Bronchial epithelial cell (primary cell): ENCODE results near the gene MGMT. TPM values are rescaled to one million over a fixed set of nuclear protein-coding genes. Genes with fewer than 3 reads are reported as not detected.

Experiments used
- DNase-seq: peaks from one replicate; pipeline ENCODE4 v3.0.0-alpha.2; 2010; ENCODE audit warnings: low read depth
- FAIRE-seq: peaks from 2 replicates; lab custom pipeline; 2011; peaks lifted over from hg19 to GRCh38; lab: Jason Lieb, UNC
- H3K27me3 ChIP-seq: 2 replicates; pipeline ENCODE4 v1.5.1; 2011; ENCODE audit warnings: low read length; ENCODE audit not compliant: control insufficient read depth, insufficient read depth
- H3K36me3 ChIP-seq: 2 replicates; pipeline ENCODE4 v1.5.1; 2011; ENCODE audit warnings: low read length; ENCODE audit not compliant: control insufficient read depth, insufficient read depth
- H3K4me3 ChIP-seq: 2 replicates; pipeline ENCODE4 v1.5.1; 2011; ENCODE audit warnings: mild to moderate bottlenecking, low read depth, low read length, control low read depth
- CTCF ChIP-seq: IDR thresholded peaks from 2 replicates; pipeline ENCODE4 v1.5.1; 2011; ENCODE audit warnings: mild to moderate bottlenecking, moderate library complexity, low read length, control low read depth, inconsistent platforms; ENCODE audit not compliant: insufficient read depth, severe bottlenecking
- total RNA-seq: library from RNA; depleted of rRNA; stranded (reverse); fragments of >200 nt; gene quantifications from 2 replicates; pipeline ENCODE4 v1.2.1, GENCODE V29; 2014

The MGMT gene
- total RNA-seq, 1 donor from 2014 or later: 19.7 TPM

DNA sequence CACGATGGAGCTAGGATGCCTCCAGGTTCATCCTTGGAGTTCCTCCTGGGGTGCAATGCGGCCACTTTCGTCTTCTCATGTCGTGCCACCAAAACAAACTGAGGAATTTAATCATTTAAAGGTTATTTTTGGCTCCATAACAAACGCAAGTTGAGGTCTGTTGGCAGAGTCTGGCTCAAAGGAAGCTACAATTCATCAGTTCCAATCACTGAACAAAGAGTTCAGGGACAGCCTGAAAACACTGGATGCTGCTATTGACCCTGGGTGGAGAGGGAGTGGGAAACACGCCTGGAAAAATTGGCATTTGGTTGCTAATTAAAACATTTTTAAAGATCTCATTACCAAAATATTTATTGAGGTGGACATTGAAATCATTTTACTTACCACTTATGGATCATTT is 11.4 kb upstream of the MGMT start:
- TF ChIP-seq CTCF: no peak
- Histone ChIP-seq H3K36me3 (no peaks in the 10 kb centered on the region), H3K4me3 (no peak overlapping the region), H3K27me3 (no peaks in the 10 kb centered on the region)
- DNase-seq (no peak), FAIRE-seq (no peak)

DNA sequence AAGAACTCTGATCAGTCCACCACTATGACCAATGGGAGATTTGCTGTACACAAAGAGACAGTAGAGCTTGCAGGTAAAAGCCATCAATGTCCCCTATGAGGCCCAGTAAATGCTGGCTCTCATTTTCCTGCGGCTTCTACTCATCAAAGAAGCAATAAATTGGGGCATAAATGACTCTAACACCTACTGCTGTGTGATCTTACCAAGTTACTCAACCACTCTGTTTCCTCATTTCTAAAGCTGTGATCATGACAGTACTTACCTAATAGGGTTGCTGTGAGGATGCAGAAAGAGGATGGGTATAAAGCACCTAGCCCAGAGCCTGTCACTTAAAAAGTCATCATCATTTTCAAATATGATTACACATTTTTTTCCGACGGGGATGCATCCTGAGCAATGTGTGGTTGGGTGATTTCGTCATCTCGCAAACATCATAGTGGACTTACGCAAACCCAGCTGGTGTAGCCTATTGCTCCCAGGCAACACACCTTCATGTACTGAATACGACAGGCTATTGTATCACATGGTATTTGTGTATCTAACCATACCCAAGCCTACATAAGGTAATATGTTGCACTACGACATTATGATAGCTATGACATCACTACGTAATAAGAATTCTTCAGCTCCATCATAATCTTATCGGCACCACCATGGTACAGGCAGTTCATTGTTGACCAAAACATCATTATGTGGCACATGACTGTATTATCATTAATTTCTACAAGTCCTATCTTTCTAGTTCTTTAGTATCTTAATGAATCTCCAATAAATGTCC is 7.1 kb upstream of the MGMT start:
- DNase-seq: peak; percentile 8
- Histone ChIP-seq H3K4me3 (no peak overlapping the region), H3K27me3 (no peaks in the 10 kb centered on the region), H3K36me3 (no peaks in the 10 kb centered on the region)
- FAIRE-seq: no peak
- TF ChIP-seq CTCF: no peak

DNA sequence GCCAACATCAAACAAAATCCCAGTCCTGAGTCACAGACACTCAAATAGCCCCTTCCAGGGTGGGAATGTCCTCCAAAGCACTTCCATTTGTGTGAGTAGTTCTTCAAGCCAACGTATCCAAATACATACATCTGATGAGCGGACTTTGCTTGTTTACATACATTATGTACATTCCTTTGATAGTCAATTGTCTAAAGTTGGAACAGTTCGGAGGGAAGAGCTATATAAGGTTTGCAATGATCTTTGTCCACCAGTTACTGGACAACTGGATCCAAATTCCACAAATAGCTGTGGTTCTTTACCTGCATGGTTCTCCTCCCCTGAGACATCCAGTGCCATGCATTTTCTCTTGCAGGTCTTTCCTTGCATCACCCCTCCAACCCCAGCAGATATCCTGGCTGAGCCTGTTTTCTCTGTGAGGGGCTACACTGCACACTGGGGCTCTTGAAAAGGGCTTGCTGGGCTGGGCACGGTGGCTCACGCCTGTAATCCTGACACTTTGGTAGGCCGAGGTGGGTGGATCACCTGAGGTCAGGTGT is 4.7 kb upstream of the MGMT start:
- H3K27me3 ChIP-seq: no peaks in the 10 kb centered on the region
- H3K36me3 ChIP-seq: no peaks in the 10 kb centered on the region
- TF ChIP-seq CTCF: no peak
- DNase-seq (no peak), FAIRE-seq (no peak)
- H3K4me3 ChIP-seq: no peak overlapping the region

GRCh38 chr10:129464251-129464650 is 2.8 kb upstream of the MGMT start:
- Histone ChIP-seq H3K36me3 (no peaks in the 10 kb centered on the region), H3K4me3 (no peak overlapping the region), H3K27me3 (no peaks in the 10 kb centered on the region)
- peak; percentile 51 for DNase-seq
- FAIRE-seq: no peak
- no peak for TF ChIP-seq CTCF

- no peak for DNase-seq
- no peak for TF ChIP-seq CTCF
Measured at GRCh38 chr10:129465796-129466702, 992 bp upstream of the MGMT start.

More at GRCh38 chr10:129465796-129466702, 992 bp upstream of the MGMT start:
- Histone ChIP-seq H3K36me3 (no peaks in the 10 kb centered on the region), H3K27me3 (no peaks in the 10 kb centered on the region), H3K4me3 (peak overlapping the region; percentile 59)
- peak; percentile 52 for FAIRE-seq
